HepG2 (cell line): Measurements from ENCODE around the gene AHNAK. TPM values are rescaled to one million over a fixed set of nuclear protein-coding genes. Genes with fewer than 3 reads are reported as not detected.

Experiments
- KAT8 ChIP-seq: IDR thresholded peaks from 2 replicates; pipeline ENCODE4 v1.6.1; 2016; ENCODE audit warnings: missing genetic modification reagents, missing compliant biosample characterization
- KDM1A ChIP-seq: IDR thresholded peaks from 2 replicates; pipeline ENCODE4 v1.6.1; 2016; ENCODE audit warnings: missing compliant biosample characterization
- PRDM15 ChIP-seq: sonication (generic); formaldehyde crosslinking; IDR thresholded peaks from 2 replicates; pipeline ENCODE4 v1.4.0; 2020; ENCODE audit warnings: missing genetic modification reagents
- ZNF580 ChIP-seq: IDR thresholded peaks from 2 replicates; pipeline ENCODE4 v1.6.1; 2016; ENCODE audit warnings: low read depth, borderline replicate concordance
- ZNF589 ChIP-seq: sonication (generic); formaldehyde crosslinking; conservative IDR thresholded peaks from 2 replicates; pipeline ENCODE4 v1.8.0; 2022; ENCODE audit warnings: mild to moderate bottlenecking, moderate library complexity, missing genetic modification reagents
- ZSCAN21 ChIP-seq: sonication (generic); formaldehyde crosslinking; IDR thresholded peaks from 2 replicates; pipeline ENCODE4 v1.8.0; 2022; ENCODE audit warnings: mild to moderate bottlenecking, missing genetic modification reagents, moderate library complexity, borderline replicate concordance
- polyA plus RNA-seq, 8 experiments: library from polyadenylated mRNA; depleted of rRNA in 3 of 8; stranded (reverse) in 7 of 8; unstranded in 1 of 8; fragments of >200 nt; fragmentation: Illumina TruSeq in 4 of 8; extraction: Trizol in 4 of 8; gene quantifications; 2 replicates each; pipeline versions ENCODE4 v1.2.1 to v1.2.3, GENCODE V29; 2011 to 2016; ENCODE audit warnings: low read depth in 4 of 8, missing spikeins in 1 of 8, mixed read lengths in 1 of 8; ENCODE audit not compliant: insufficient read depth in 1 of 8
- total RNA-seq, 5 experiments: library from RNA; depleted of rRNA; stranded (reverse); fragments of >200 nt; fragmentation: Illumina TruSeq; extraction: Trizol; gene quantifications; 2 replicates each; pipeline ENCODE4 v1.2.3, GENCODE V29; 2016; ENCODE audit warnings: low read depth in 1 of 5
- TF ChIP-seq, protein P1 (sequence below): sonication (generic); formaldehyde crosslinking; IDR thresholded peaks from 2 replicates; pipeline ENCODE4 v1.4.0; 2020; ENCODE audit warnings: mild to moderate bottlenecking, low read depth, missing genetic modification reagents
- TF ChIP-seq, protein P2 (sequence below): sonication (generic); formaldehyde crosslinking; IDR thresholded peaks from 2 replicates; pipeline ENCODE4 v1.4.0; 2020; ENCODE audit warnings: missing genetic modification reagents
- TF ChIP-seq, protein P3 (sequence below): sonication (generic); formaldehyde crosslinking; IDR thresholded peaks from 2 replicates; pipeline ENCODE4 v1.4.0; 2020; ENCODE audit warnings: missing genetic modification reagents

Gene AHNAK
- total and polyA plus RNA-seq, 2 of the 13 experiments (the other 11 are each of a cell fraction or from before 2014, with no cell fraction given) = 23.4 to 25.0 TPM

- TF ChIP-seq, protein P1, sequence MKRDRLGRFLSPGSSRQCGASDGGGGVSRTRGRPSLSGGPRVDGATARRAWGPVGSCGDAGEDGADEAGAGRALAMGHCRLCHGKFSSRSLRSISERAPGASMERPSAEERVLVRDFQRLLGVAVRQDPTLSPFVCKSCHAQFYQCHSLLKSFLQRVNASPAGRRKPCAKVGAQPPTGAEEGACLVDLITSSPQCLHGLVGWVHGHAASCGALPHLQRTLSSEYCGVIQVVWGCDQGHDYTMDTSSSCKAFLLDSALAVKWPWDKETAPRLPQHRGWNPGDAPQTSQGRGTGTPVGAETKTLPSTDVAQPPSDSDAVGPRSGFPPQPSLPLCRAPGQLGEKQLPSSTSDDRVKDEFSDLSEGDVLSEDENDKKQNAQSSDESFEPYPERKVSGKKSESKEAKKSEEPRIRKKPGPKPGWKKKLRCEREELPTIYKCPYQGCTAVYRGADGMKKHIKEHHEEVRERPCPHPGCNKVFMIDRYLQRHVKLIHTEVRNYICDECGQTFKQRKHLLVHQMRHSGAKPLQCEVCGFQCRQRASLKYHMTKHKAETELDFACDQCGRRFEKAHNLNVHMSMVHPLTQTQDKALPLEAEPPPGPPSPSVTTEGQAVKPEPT (CRISPR knock-in tag) = no peak
- no peak for TF ChIP-seq ZNF580
- TF ChIP-seq ZNF589 (CRISPR knock-in tag) = no peak
- TF ChIP-seq, protein P2, sequence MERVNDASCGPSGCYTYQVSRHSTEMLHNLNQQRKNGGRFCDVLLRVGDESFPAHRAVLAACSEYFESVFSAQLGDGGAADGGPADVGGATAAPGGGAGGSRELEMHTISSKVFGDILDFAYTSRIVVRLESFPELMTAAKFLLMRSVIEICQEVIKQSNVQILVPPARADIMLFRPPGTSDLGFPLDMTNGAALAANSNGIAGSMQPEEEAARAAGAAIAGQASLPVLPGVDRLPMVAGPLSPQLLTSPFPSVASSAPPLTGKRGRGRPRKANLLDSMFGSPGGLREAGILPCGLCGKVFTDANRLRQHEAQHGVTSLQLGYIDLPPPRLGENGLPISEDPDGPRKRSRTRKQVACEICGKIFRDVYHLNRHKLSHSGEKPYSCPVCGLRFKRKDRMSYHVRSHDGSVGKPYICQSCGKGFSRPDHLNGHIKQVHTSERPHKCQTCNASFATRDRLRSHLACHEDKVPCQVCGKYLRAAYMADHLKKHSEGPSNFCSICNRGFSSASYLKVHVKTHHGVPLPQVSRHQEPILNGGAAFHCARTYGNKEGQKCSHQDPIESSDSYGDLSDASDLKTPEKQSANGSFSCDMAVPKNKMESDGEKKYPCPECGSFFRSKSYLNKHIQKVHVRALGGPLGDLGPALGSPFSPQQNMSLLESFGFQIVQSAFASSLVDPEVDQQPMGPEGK (CRISPR knock-in tag) = no peak; the same call in 1 of the 2 replicates
- TF ChIP-seq, protein P3, sequence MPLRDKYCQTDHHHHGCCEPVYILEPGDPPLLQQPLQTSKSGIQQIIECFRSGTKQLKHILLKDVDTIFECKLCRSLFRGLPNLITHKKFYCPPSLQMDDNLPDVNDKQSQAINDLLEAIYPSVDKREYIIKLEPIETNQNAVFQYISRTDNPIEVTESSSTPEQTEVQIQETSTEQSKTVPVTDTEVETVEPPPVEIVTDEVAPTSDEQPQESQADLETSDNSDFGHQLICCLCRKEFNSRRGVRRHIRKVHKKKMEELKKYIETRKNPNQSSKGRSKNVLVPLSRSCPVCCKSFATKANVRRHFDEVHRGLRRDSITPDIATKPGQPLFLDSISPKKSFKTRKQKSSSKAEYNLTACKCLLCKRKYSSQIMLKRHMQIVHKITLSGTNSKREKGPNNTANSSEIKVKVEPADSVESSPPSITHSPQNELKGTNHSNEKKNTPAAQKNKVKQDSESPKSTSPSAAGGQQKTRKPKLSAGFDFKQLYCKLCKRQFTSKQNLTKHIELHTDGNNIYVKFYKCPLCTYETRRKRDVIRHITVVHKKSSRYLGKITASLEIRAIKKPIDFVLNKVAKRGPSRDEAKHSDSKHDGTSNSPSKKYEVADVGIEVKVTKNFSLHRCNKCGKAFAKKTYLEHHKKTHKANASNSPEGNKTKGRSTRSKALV (CRISPR knock-in tag) = no peak; the same call in 1 of the 2 replicates
- TF ChIP-seq KAT8 (CRISPR knock-in tag) = no peak
- no peak for TF ChIP-seq ZSCAN21 (CRISPR knock-in tag)
- TF ChIP-seq KDM1A (CRISPR knock-in tag) = no peak
- no peak for TF ChIP-seq PRDM15 (CRISPR knock-in tag)
Observed at GRCh38 chr11:62574363-62575071, 27.9 kb upstream of the AHNAK start (continued).
